ENCODE data around the gene SELENOF. TPM values are rescaled to one million over a fixed set of nuclear protein-coding genes. Genes with fewer than 3 reads are reported as not detected.
"Not testable (repeated sequence)": the region's sequence is repeated elsewhere in the genome, so short reads cannot be mapped to it uniquely, and the experiment has no call there.

Gene SELENOF
- total RNA-seq, 1 donor from 2014 or later, result 67.0 TPM

- no peaks in the 10 kb centered on the region for H3K27me3 ChIP-seq (ENCODE audit: low read depth)
- TF ChIP-seq CTCF (IDR thresholded peaks at IDR 0.05; ENCODE audit: borderline replicate concordance), result no peak
- H3K36me3 ChIP-seq, result peaks cover 6% of the 10 kb centered on the region
- no peak overlapping the region for H3K4me3 ChIP-seq
- intact Hi-C loops (cut with micrococcal nuclease), result no loop called here
- H3K9me3 ChIP-seq (replicated peaks), result no peaks in the 10 kb centered on the region
- H3K27ac ChIP-seq (replicated peaks), result no peak overlapping the region
- peaks cover 12% of the 10 kb centered on the region for H3K4me1 ChIP-seq
- no peak for DNase-seq
Measured at GRCh38 chr1:86868477-86868876, 45.4 kb downstream of the SELENOF start.

GRCh38 chr1:86867278-86867677 is 46.6 kb downstream of the SELENOF start:
- DNase-seq; H3K4me3 ChIP-seq; H3K36me3 ChIP-seq; H3K27me3 ChIP-seq (ENCODE audit: low read depth); intact Hi-C loops (cut with micrococcal nuclease); H3K27ac ChIP-seq (replicated peaks); H3K9me3 ChIP-seq (replicated peaks): not testable (repeated sequence)
- peaks cover 12% of the 10 kb centered on the region for H3K4me1 ChIP-seq

- Histone ChIP-seq H3K9me3 (replicated peaks) (no peaks in the 10 kb centered on the region), H3K27me3 (ENCODE audit: low read depth) (no peaks in the 10 kb centered on the region), H3K36me3 (peaks cover 3% of the 10 kb centered on the region), H3K4me3 (no peak overlapping the region), H3K4me1 (peaks cover 12% of the 10 kb centered on the region), H3K27ac (replicated peaks) (no peak overlapping the region)
- intact Hi-C loops (cut with micrococcal nuclease), result no loop called here
- no peak for DNase-seq
- no peak for TF ChIP-seq CTCF (IDR thresholded peaks at IDR 0.05; ENCODE audit: borderline replicate concordance)
Measured at GRCh38 chr1:86866665-86867064, 47.3 kb downstream of the SELENOF start.

GRCh38 chr1:86865973-86866637 is 47.8 kb downstream of the SELENOF start:
- no peaks in the 10 kb centered on the region for H3K9me3 ChIP-seq (replicated peaks)
- intact Hi-C loops (cut with micrococcal nuclease), result no loop called here
- peaks cover 12% of the 10 kb centered on the region for H3K4me1 ChIP-seq
- DNase-seq, result no peak
- H3K4me3 ChIP-seq, result no peak overlapping the region
- H3K27me3 ChIP-seq (ENCODE audit: low read depth), result no peaks in the 10 kb centered on the region
- peaks cover 5% of the 10 kb centered on the region for H3K36me3 ChIP-seq
- no peak for TF ChIP-seq CTCF (IDR thresholded peaks at IDR 0.05; ENCODE audit: borderline replicate concordance)
- H3K27ac ChIP-seq (replicated peaks), result no peak overlapping the region

- Histone ChIP-seq H3K27ac (replicated peaks) (no peak overlapping the region), H3K36me3 (peaks cover 5% of the 10 kb centered on the region), H3K4me3 (no peak overlapping the region), H3K27me3 (ENCODE audit: low read depth) (no peaks in the 10 kb centered on the region), H3K9me3 (replicated peaks) (no peaks in the 10 kb centered on the region), H3K4me1 (no peaks in the 10 kb centered on the region)
- intact Hi-C loops (cut with micrococcal nuclease), result no loop called here
- TF ChIP-seq CTCF (IDR thresholded peaks at IDR 0.05; ENCODE audit: borderline replicate concordance), result no peak
- no peak for DNase-seq
Measured at GRCh38 chr1:86862920-86863319, 51.0 kb downstream of the SELENOF start.

- Histone ChIP-seq H3K27ac (replicated peaks) (no peak overlapping the region), H3K9me3 (replicated peaks) (no peaks in the 10 kb centered on the region), H3K27me3 (ENCODE audit: low read depth) (no peaks in the 10 kb centered on the region), H3K4me3 (no peak overlapping the region), H3K36me3 (peaks cover 5% of the 10 kb centered on the region), H3K4me1 (no peaks in the 10 kb centered on the region)
- intact Hi-C loops (cut with micrococcal nuclease), result no loop called here
- no peak for TF ChIP-seq CTCF (IDR thresholded peaks at IDR 0.05; ENCODE audit: borderline replicate concordance)
- DNase-seq, result no peak
Measured at GRCh38 chr1:86861424-86861823, 52.5 kb downstream of the SELENOF start.
